HG03439 (cell line): Measurements from ENCODE around the gene SH3TC2.
A peak's percentile ranks its signal among the peaks of the same experiment; 100 is the strongest.

Experiments
- ATAC-seq: cut with Tn5 transposase; IDR thresholded peaks from one replicate; pipeline ENCODE4 v1.9.1; 2021; ENCODE audit warnings: mild to moderate bottlenecking, moderate library complexity; ENCODE audit not compliant: unreplicated experiment

Gene SH3TC2

GRCh38 chr5:149061341-149061740 lies 1.5 kb downstream of the SH3TC2 start:
- ATAC-seq = no peak

GRCh38 chr5:149060325-149060724 lies 2.5 kb downstream of the SH3TC2 start:
- no peak for ATAC-seq

- no peak for ATAC-seq
Observed at GRCh38 chr5:149056616-149057165, 6.2 kb downstream of the SH3TC2 start.

GRCh38 chr5:149054416-149054815 lies 8.4 kb downstream of the SH3TC2 start:
- no peak for ATAC-seq

- ATAC-seq = no peak
Observed at GRCh38 chr5:149053072-149053695, 9.7 kb downstream of the SH3TC2 start.

- no peak for ATAC-seq
Observed at GRCh38 chr5:149049371-149049781, 13.5 kb downstream of the SH3TC2 start.

- no peak for ATAC-seq
Observed at GRCh38 chr5:149048811-149049210, 14.1 kb downstream of the SH3TC2 start.

- ATAC-seq = no peak
Observed at GRCh38 chr5:149047462-149047861, 15.4 kb downstream of the SH3TC2 start.

GRCh38 chr5:149046196-149046829 lies 16.5 kb downstream of the SH3TC2 start:
- no peak for ATAC-seq

- no peak for ATAC-seq
Observed at GRCh38 chr5:149045089-149045460, 17.8 kb downstream of the SH3TC2 start.

GRCh38 chr5:149044453-149045088 lies 18.3 kb downstream of the SH3TC2 start:
- no peak for ATAC-seq

GRCh38 chr5:149043641-149044040 lies 19.2 kb downstream of the SH3TC2 start:
- no peak for ATAC-seq

- ATAC-seq = no peak
Observed at GRCh38 chr5:149042865-149043264, 20.0 kb downstream of the SH3TC2 start.

GRCh38 chr5:149041242-149041641 lies 21.6 kb downstream of the SH3TC2 start:
- ATAC-seq = no peak

- ATAC-seq = no peak
Observed at GRCh38 chr5:149040421-149040820, 22.4 kb downstream of the SH3TC2 start.

- no peak for ATAC-seq
Observed at GRCh38 chr5:149039506-149039905, 23.4 kb downstream of the SH3TC2 start.

GRCh38 chr5:149038336-149039080 lies 24.4 kb downstream of the SH3TC2 start:
- ATAC-seq = no peak

- ATAC-seq = no peak
Observed at GRCh38 chr5:149037817-149038216, 25.0 kb downstream of the SH3TC2 start.

- no peak for ATAC-seq
Observed at GRCh38 chr5:149036970-149037369, 25.9 kb downstream of the SH3TC2 start.

- ATAC-seq = no peak
Observed at GRCh38 chr5:149036168-149036567, 26.7 kb downstream of the SH3TC2 start.

GRCh38 chr5:149035372-149035790 lies 27.5 kb downstream of the SH3TC2 start:
- ATAC-seq = peak; percentile 77
